CD4-positive, alpha-beta memory T cell (primary cell): ENCODE results near the gene IFT74. TPM values are rescaled to one million over a fixed set of nuclear protein-coding genes. Genes with fewer than 3 reads are reported as not detected.

Experiments
- CTCF ChIA-PET: fragments of 350-600 bp; sonication (Branson Sonifier 250); formaldehyde crosslinking; loops from one replicate; lab custom pipeline; 2021; ENCODE audit warnings: inconsistent platforms; ENCODE audit not compliant: partially characterized antibody; lab: Charles Lee
- POLR2A ChIA-PET: fragments of 350-600 bp; sonication (Branson Sonifier 250); formaldehyde crosslinking; loops from one replicate; lab custom pipeline; 2021; ENCODE audit not compliant: partially characterized antibody; lab: Charles Lee
- DNase-seq, 5 donors: peaks; one replicate each; pipeline versions ENCODE4 v3.0.0 to v3.0.0-alpha.2; 2020 to 2022; ENCODE audit warnings: mixed read lengths in 1 of 5
- H3K27ac ChIP-seq: one replicate; pipeline ENCODE4 v1.7.0; 2013; ENCODE audit warnings: low read depth, low read length
- H3K27me3 ChIP-seq: 2 replicates; pipeline ENCODE4 v1.7.0; 2013; ENCODE audit warnings: mild to moderate bottlenecking, low read length, moderate library complexity; ENCODE audit not compliant: insufficient read depth
- H3K36me3 ChIP-seq: 2 replicates; pipeline ENCODE4 v1.7.0; 2013; ENCODE audit warnings: mild to moderate bottlenecking, low read length, moderate library complexity; ENCODE audit not compliant: insufficient read depth
- H3K4me1 ChIP-seq: 2 replicates; pipeline ENCODE4 v1.7.0; 2013; ENCODE audit warnings: mild to moderate bottlenecking, low read length, moderate library complexity; ENCODE audit not compliant: insufficient read depth
- H3K4me3 ChIP-seq, 2 donors: one replicate each; pipeline ENCODE4 v1.7.0; 2013; ENCODE audit warnings: low read length in 2 of 2, mild to moderate bottlenecking in 1 of 2
- H3K9me3 ChIP-seq, 2 donors: one replicate each; pipeline ENCODE4 v1.7.0; 2013; ENCODE audit warnings: low read length in 2 of 2, control low read depth in 1 of 2; ENCODE audit not compliant: control insufficient read depth in 1 of 2
- H3K27ac Mint-ChIP-seq, 7 donors: one replicate each; pipeline ENCODE4 v1.8.0; 2020 to 2021; ENCODE audit warnings: mixed read lengths in 7 of 7, mild to moderate bottlenecking in 6 of 7, inconsistent platforms in 3 of 7, moderate library complexity in 3 of 7
- H3K27me3 Mint-ChIP-seq, 2 donors: one replicate each; pipeline ENCODE4 v1.8.0; 2020 to 2021; ENCODE audit warnings: mixed read lengths in 2 of 2
- H3K36me3 Mint-ChIP-seq, 2 donors: one replicate each; pipeline ENCODE4 v1.8.0; 2020 to 2021; ENCODE audit warnings: mixed read lengths in 2 of 2, inconsistent platforms in 1 of 2, mild to moderate bottlenecking in 1 of 2
- H3K4me1 Mint-ChIP-seq, 4 donors: one replicate each; pipeline ENCODE4 v1.8.0; 2020 to 2021; ENCODE audit warnings: mixed read lengths in 4 of 4, mild to moderate bottlenecking in 1 of 4
- H3K4me3 Mint-ChIP-seq, 8 donors: one replicate each; pipeline ENCODE4 v1.8.0; 2020 to 2021; ENCODE audit warnings: mixed read lengths in 8 of 8, mild to moderate bottlenecking in 7 of 8, moderate library complexity in 6 of 8, inconsistent platforms in 3 of 8
- H3K9me3 Mint-ChIP-seq, 8 donors: one replicate each; pipeline ENCODE4 v1.8.0; 2020 to 2021; ENCODE audit warnings: mixed read lengths in 8 of 8, mild to moderate bottlenecking in 5 of 8, inconsistent platforms in 3 of 8, moderate library complexity in 1 of 8
- intact Hi-C: fragments of 100-400 bp; cut with micrococcal nuclease; formaldehyde crosslinking; loops from one replicate; pipeline ENCODE4 v1.15.1; 2023
- polyA plus RNA-seq, 2 donors: library from polyadenylated mRNA; unstranded; fragments of 300-500 nt; fragmentation: Illumina TruSeq; gene quantifications; one replicate each; pipeline ENCODE4 v1.2.3, GENCODE V29; 2021
- total RNA-seq, 2 experiments: library from RNA; stranded (reverse); gene quantifications; one replicate each; pipeline ENCODE4 v1.2.3, GENCODE V29; 2021

Gene IFT74
- total and polyA plus RNA-seq, 4 experiments from 2014 or later: 5.9 to 10.0 (median 8.9) TPM

DNA sequence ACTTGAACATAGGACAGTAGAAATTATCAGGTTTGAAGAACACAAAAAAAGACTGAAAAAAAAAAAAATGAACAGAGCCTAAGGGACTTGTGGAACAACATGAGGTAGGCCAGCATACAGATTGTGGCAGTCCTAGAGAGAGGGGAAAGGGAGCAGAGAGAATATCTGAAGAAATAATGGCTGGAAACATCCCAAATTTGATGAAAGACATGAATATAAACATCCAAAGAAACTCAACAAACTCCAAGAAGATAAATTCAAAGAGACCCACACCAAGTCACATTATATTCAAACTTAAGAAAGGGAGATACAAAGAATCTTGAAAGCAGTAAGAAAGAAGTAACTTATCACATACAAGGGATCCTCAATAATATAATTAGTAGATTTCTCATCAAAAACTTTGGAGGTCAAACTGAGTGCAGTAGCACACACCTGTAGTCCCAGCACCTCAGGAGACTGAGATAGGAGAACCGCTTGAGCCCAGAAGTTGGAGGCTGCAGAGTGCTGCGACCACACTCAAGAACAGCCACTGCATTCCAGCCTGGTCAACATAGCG is 18.3 kb upstream of the IFT74 start:
- peak overlapping the region in 2 of 8 donors; percentile 9 to 13 for H3K4me3 Mint-ChIP-seq
- H3K27ac Mint-ChIP-seq: peak overlapping the region in 1 of 7 donors; percentile 24
- H3K9me3 Mint-ChIP-seq: peaks cover 0 to 11% (median 6%) of the 10 kb centered on the region in 8 donors
- CTCF ChIA-PET: no interaction called here
- H3K9me3 ChIP-seq: peaks cover 0 to 6% of the 10 kb centered on the region in 2 donors
- no peaks in the 10 kb centered on the region for H3K27me3 ChIP-seq
- DNase-seq: no peak
- peaks cover 46% of the 10 kb centered on the region for H3K4me1 ChIP-seq
- POLR2A ChIA-PET: interaction anchor here (1.2 kb wide), 1 partner anchor 9 kb away, joined by 4 read pairs; the partner anchor contains the start of gene PLAA
- peaks cover 20 to 26% of the 10 kb centered on the region in 2 donors for H3K36me3 Mint-ChIP-seq
- H3K4me3 ChIP-seq: no peak overlapping the region
- H3K36me3 ChIP-seq: no peaks in the 10 kb centered on the region
- H3K4me1 Mint-ChIP-seq: peaks cover 41 to 69% (median 52%) of the 10 kb centered on the region in 4 donors
- intact Hi-C loops: no loop called here
- H3K27ac ChIP-seq: no peak overlapping the region
- no peaks in the 10 kb centered on the region for H3K27me3 Mint-ChIP-seq

DNA sequence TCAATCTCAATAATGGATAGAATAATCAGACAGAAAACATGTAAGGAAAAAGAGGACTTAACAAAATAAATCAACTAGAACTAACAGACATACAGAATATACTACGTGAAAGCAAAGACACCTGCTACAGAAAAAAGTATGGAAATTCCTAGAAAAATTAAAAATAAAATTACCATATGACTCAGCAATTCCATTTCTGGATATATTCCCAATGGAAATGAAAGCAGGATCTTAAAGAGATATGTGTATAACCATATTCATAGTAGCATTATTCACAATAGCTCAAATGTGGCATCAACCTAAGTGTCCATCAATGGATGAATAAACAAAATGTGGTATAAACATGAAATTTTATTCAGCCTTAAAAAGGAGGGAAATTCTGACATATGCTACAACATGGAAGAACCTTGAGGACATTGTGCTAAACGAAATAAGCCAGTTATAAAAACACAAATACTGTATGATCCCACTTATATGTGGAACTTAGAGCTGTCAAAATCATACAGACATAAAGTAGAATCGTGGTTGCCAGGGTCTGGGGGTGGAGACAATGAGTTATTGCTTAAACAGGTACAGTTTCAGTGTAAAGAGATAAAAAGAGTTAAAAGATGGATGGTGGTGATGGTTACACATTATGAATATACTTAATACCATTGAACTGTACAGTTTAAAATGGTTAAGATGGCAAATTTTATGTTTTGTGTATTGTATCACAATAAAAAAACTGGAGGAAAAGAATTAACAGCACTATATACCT is 16.1 kb upstream of the IFT74 start:
- H3K27me3 ChIP-seq: no peaks in the 10 kb centered on the region
- peaks cover 68% of the 10 kb centered on the region for H3K4me1 ChIP-seq
- CTCF ChIA-PET: no interaction called here
- Mint-ChIP-seq H3K36me3 (peaks cover 13 to 31% of the 10 kb centered on the region in 2 donors), H3K4me1 (peaks cover 58 to 84% (median 71%) of the 10 kb centered on the region in 4 donors), H3K9me3 (peaks cover 0 to 11% (median 6%) of the 10 kb centered on the region in 8 donors), H3K27me3 (no peaks in the 10 kb centered on the region), H3K4me3 (peak overlapping the region in 7 of 8 donors; percentile 3 to 54 (median 51)), H3K27ac (peak overlapping the region in 6 of 7 donors; percentile 1 to 73 (median 32))
- H3K36me3 ChIP-seq: no peaks in the 10 kb centered on the region
- no peak overlapping the region for H3K27ac ChIP-seq
- peaks cover 0 to 6% of the 10 kb centered on the region in 2 donors for H3K9me3 ChIP-seq
- POLR2A ChIA-PET: no interaction called here
- intact Hi-C loops: no loop called here
- no peak overlapping the region for H3K4me3 ChIP-seq
- DNase-seq: no peak

DNA sequence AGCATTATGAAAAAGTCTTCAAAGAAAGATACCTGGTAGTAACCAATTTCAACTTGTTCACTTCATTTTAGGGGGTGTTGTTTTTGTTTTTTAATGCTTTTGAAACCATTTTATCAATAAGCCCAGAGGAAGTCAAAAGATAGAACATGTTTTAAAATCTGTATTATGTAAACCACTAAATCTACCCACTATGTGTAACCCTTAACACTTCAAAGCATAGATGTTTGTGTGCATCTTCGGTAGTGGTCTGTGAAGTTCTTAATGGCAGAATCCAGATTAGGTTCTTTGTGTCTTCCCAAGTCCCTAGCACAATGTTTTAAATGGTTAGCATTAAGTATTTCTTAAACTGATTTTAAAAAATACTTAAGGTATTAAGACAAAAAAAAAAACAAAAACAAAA is 15.4 kb upstream of the IFT74 start:
- no peaks in the 10 kb centered on the region for H3K36me3 ChIP-seq
- peak overlapping the region in 6 of 8 donors; percentile 3 to 54 (median 52) for H3K4me3 Mint-ChIP-seq
- no peaks in the 10 kb centered on the region for H3K27me3 ChIP-seq
- no peak overlapping the region for H3K4me3 ChIP-seq
- H3K27ac ChIP-seq: no peak overlapping the region
- CTCF ChIA-PET: interaction anchor here (0.6 kb wide), 1 partner anchor 30 kb away, joined by 4 read pairs; no protein-coding TSS in a partner anchor
- POLR2A ChIA-PET: no interaction called here
- no peaks in the 10 kb centered on the region for H3K27me3 Mint-ChIP-seq
- peaks cover 0 to 11% (median 6%) of the 10 kb centered on the region in 8 donors for H3K9me3 Mint-ChIP-seq
- peak overlapping the region in 6 of 7 donors; percentile 3 to 73 (median 34) for H3K27ac Mint-ChIP-seq
- peaks cover 75% of the 10 kb centered on the region for H3K4me1 ChIP-seq
- peaks cover 13 to 30% of the 10 kb centered on the region in 2 donors for H3K36me3 Mint-ChIP-seq
- intact Hi-C loops: no loop called here
- H3K9me3 ChIP-seq: peaks cover 0 to 6% of the 10 kb centered on the region in 2 donors
- H3K4me1 Mint-ChIP-seq: peaks cover 59 to 86% (median 75%) of the 10 kb centered on the region in 4 donors
- no peak for DNase-seq

DNA sequence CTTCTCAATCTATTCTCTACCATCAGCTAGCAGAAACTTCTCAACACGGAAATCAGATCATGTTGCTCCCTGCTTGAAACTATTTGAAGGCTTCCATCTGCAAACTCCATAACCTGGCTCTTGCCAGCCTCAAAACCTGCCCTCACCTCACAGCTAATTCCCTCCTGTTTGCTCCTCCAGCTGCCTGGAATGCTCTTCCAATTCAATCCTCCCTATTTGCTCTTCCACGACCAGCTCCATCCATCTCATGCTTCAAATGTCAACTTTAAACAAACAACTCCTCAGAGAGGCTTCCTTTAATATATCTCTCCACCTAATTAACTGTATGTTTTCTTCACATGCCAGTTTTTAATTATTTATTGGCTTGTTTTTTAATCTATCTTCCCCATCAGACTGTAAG is 10.6 kb upstream of the IFT74 start:
- Histone ChIP-seq H3K27ac (peak overlapping the region; percentile 96), H3K27me3 (no peaks in the 10 kb centered on the region), H3K9me3 (no peaks in the 10 kb centered on the region), H3K4me1 (peaks cover 62% of the 10 kb centered on the region), H3K4me3 (no peak overlapping the region), H3K36me3 (no peaks in the 10 kb centered on the region)
- no peak for DNase-seq
- Mint-ChIP-seq H3K4me1 (peaks cover 49 to 77% (median 62%) of the 10 kb centered on the region in 4 donors), H3K9me3 (peaks cover 0 to 2% (median 0%) of the 10 kb centered on the region in 8 donors), H3K27me3 (peaks cover 0 to 3% of the 10 kb centered on the region in 2 donors), H3K4me3 (peak overlapping the region; percentile 92 to 99 (median 97)), H3K36me3 (peaks cover 8 to 17% of the 10 kb centered on the region in 2 donors), H3K27ac (peak overlapping the region; percentile 98 to 100 (median 99))
- ChIA-PET POLR2A (interaction anchor here (1.0 to 1.2 kb wide), 3 partner anchors 10 to 53 kb away, joined by 3 to 6 read pairs (median 3); partner anchors contain the start of genes CAAP1 and IFT74), CTCF (interaction anchor here (1.1 kb wide), 1 partner anchor 53 kb away, joined by 3 read pairs; no protein-coding TSS in a partner anchor)
- intact Hi-C loops: no loop called here

DNA sequence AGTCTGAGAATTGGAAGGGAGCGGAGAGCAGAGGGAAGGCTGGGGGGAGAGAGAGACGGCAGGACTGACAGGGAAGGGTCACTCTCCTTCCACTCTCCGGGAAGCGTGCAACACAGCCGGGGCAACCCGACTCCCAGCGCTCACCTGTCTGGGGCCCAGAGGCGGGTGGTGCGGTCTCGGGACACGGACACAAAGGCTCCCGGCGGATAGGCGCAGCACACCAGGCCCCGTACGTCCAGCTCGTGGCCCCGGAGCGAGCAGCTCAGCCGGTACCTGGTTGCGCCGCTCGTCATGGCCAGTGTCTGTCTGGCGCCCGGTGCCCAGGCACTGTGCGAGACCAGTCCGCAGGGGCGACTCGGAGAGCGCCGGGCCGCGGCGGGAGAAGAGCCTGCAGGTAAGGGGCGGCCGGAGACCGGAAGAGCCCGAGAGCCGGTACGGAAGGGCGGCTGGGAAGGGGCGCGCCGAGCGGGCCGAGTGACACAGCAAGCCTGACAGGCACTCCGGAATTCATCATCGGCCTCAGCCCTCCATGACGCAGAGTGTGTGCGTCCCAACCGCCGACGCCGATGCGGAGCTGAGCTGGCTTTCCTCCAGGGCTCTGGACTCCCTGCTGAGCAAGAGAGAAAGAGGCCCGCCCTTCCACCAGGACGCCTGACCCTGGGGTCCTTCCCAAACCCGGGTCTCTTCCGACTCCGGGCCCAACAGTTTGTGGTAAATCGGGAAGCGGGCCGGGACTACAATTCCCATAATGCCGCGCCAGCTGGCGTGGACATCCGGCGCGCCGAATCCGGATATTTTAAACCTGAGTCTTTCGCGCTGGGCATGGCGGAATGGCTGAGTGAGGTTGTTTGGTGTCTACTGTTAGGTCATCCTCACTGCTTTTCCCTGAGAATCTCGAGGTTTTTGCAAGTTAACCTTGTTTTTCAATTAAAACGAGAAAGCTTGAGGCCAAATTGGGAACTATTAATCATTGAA is 9.2 kb upstream of the IFT74 start, which contains the start of gene PLAA:
Gene PLAA (minus strand): TSS at position 490 of the 975 bp plus-strand sequence. CDS start 197 bp downstream, at position 293.
- Histone ChIP-seq H3K27ac (peak within 1 kb of the TSS; percentile 96), H3K4me1 (peaks cover 47% of the 10 kb centered on the region), H3K9me3 (no peaks in the 10 kb centered on the region), H3K27me3 (no peaks in the 10 kb centered on the region), H3K36me3 (no peaks in the 10 kb centered on the region), H3K4me3 (peak within 1 kb of the TSS; percentile 94 to 96)
- POLR2A ChIA-PET: interaction anchor here (0.5 to 1.9 kb wide), 7 partner anchors 8 to 626 kb away, joined by 3 to 43 read pairs (median 4); partner anchors contain the start of genes C9orf72, CAAP1 and IFT74
- DNase-seq: peak; percentile 88 to 92 (median 91)
- Mint-ChIP-seq H3K27ac (peak within 1 kb of the TSS; percentile 98 to 100 (median 99)), H3K4me3 (peak within 1 kb of the TSS; percentile 92 to 99 (median 97)), H3K9me3 (peaks cover 0 to 2% (median 0%) of the 10 kb centered on the region in 8 donors), H3K27me3 (peaks cover 0 to 3% of the 10 kb centered on the region in 2 donors), H3K4me1 (peaks cover 40 to 63% (median 50%) of the 10 kb centered on the region in 4 donors), H3K36me3 (peaks cover 8 to 15% of the 10 kb centered on the region in 2 donors)
- CTCF ChIA-PET: interaction anchor here (0.6 to 3.0 kb wide), 3 partner anchors 9 to 55 kb away, joined by 3 to 14 read pairs (median 10); partner anchors contain the start of genes CAAP1 and IFT74
- intact Hi-C loops: loop anchor here (1.0 to 2.0 kb wide), 3 partner anchors 9 to 626 kb away; partner anchors contain the start of genes C9orf72, CAAP1 and IFT74

DNA sequence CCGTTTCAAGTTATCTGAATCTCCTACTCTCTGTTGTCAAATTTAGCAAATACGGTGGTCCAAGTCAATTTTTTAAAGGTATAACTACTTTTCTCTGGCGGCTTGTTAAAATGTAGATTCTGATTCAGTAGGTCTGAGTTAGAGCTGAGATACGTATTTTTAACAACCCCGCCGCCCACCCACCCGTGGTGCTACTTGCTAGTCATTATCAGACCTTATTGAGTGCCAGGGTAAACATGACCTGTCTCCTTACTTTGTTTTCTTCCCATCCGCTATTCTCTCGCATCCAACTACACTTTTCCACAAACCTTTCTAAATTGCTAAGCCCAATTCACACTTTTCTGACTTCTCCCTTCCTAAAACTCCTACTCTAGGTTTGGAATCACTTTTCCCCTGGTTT is 8.5 kb upstream of the IFT74 start:
- Histone ChIP-seq H3K27me3 (no peaks in the 10 kb centered on the region), H3K27ac (peak overlapping the region; percentile 96), H3K4me3 (peak overlapping the region; percentile 94 to 96), H3K36me3 (no peaks in the 10 kb centered on the region), H3K9me3 (no peaks in the 10 kb centered on the region), H3K4me1 (peaks cover 44% of the 10 kb centered on the region)
- intact Hi-C loops: loop anchor here (1.0 to 2.0 kb wide), 3 partner anchors 9 to 625 kb away; partner anchors contain the start of genes C9orf72, CAAP1 and IFT74
- ChIA-PET CTCF (interaction anchor here (1.5 to 3.0 kb wide), 2 partner anchors 8 to 55 kb away, joined by 10 to 14 read pairs; partner anchors contain the start of genes CAAP1 and IFT74), POLR2A (interaction anchor here (1.3 to 1.9 kb wide), 5 partner anchors 9 to 626 kb away, joined by 3 to 43 read pairs (median 5); partner anchors contain the start of genes C9orf72, CAAP1 and IFT74)
- Mint-ChIP-seq H3K4me1 (peaks cover 36 to 58% (median 45%) of the 10 kb centered on the region in 4 donors), H3K4me3 (peak overlapping the region; percentile 92 to 99 (median 97)), H3K27ac (peak overlapping the region; percentile 98 to 100 (median 99)), H3K27me3 (peaks cover 0 to 3% of the 10 kb centered on the region in 2 donors), H3K36me3 (peaks cover 5 to 15% of the 10 kb centered on the region in 2 donors), H3K9me3 (peaks cover 0 to 2% (median 0%) of the 10 kb centered on the region in 8 donors)
- DNase-seq: no peak
